C4-2B (cell line): ENCODE data around the gene RPH3AL.

Source experiments
- ZFX ChIP-seq: fragments of 450-650 bp; IDR thresholded peaks from 2 replicates; pipeline ENCODE4 v1.6.1; 2017
- TF ChIP-seq, protein P1 (sequence below): fragments of 450-650 bp; conservative IDR thresholded peaks from 2 replicates; pipeline ENCODE4 v1.5.1; 2017; ENCODE audit warnings: mild to moderate bottlenecking

GRCh38 chr17:204427-205147 is 148.0 kb downstream of the RPH3AL start:
- TF ChIP-seq, protein P1, sequence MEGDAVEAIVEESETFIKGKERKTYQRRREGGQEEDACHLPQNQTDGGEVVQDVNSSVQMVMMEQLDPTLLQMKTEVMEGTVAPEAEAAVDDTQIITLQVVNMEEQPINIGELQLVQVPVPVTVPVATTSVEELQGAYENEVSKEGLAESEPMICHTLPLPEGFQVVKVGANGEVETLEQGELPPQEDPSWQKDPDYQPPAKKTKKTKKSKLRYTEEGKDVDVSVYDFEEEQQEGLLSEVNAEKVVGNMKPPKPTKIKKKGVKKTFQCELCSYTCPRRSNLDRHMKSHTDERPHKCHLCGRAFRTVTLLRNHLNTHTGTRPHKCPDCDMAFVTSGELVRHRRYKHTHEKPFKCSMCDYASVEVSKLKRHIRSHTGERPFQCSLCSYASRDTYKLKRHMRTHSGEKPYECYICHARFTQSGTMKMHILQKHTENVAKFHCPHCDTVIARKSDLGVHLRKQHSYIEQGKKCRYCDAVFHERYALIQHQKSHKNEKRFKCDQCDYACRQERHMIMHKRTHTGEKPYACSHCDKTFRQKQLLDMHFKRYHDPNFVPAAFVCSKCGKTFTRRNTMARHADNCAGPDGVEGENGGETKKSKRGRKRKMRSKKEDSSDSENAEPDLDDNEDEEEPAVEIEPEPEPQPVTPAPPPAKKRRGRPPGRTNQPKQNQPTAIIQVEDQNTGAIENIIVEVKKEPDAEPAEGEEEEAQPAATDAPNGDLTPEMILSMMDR, result no peak
- no peak for TF ChIP-seq ZFX
